ENCODE measurements around the gene GTF3C4. TPM values are rescaled to one million over a fixed set of nuclear protein-coding genes. Genes with fewer than 3 reads are reported as not detected.

GTF3C4 gene
- total and polyA plus RNA-seq, 2 experiments from 2014 or later, result 6.1 to 19.2 TPM

- Histone ChIP-seq H3K4me3 (no peak overlapping the region), H3K9me3 (ENCODE audit: low read depth) (no peaks in the 10 kb centered on the region), H3K4me1 (ENCODE audit: insufficient read depth) (no peaks in the 10 kb centered on the region), H3K27ac (no peak overlapping the region), H3K36me3 (replicated peaks; ENCODE audit: insufficient read depth, low read depth) (no peaks in the 10 kb centered on the region), H4K20me1 (ENCODE audit: insufficient read depth, poor library complexity, severe bottlenecking) (no peaks in the 10 kb centered on the region), H2AFZ (no peak overlapping the region), H3K4me2 (no peak overlapping the region), H3K9me2 (replicated peaks; ENCODE audit: insufficient read depth) (no peaks in the 10 kb centered on the region), H3K27me3 (no peaks in the 10 kb centered on the region), H3K79me2 (no peaks in the 10 kb centered on the region)
- WGBS (ENCODE audit: low lambda C conversion rate, missing lambda C conversion rate), result 87% methylated on average over 8 of the region's 8 CpGs
- no peak for DNase-seq (ENCODE audit: low spot score)
- no peak for TF ChIP-seq CTCF (IDR thresholded peaks at IDR 0.05; ENCODE audit: poor library complexity)
- no peak for TF ChIP-seq EZH2phosphoT487 (IDR thresholded peaks at IDR 0.05; ENCODE audit: low read depth, severe bottlenecking, unreplicated experiment)
- no peak for TF ChIP-seq EZH2 (IDR thresholded peaks at IDR 0.05; ENCODE audit: borderline replicate concordance)
These were observed 56.4 kb downstream of the GTF3C4 start for GRCh38 chr9:132726576-132727130.

GRCh38 chr9:132728071-132728470 is 57.8 kb downstream of the GTF3C4 start:
- no peaks in the 10 kb centered on the region for H3K4me1 ChIP-seq (ENCODE audit: insufficient read depth)
- no peaks in the 10 kb centered on the region for H3K27me3 ChIP-seq
- no peaks in the 10 kb centered on the region for H3K9me2 ChIP-seq (replicated peaks; ENCODE audit: insufficient read depth)
- no peaks in the 10 kb centered on the region for H4K20me1 ChIP-seq (ENCODE audit: insufficient read depth, poor library complexity, severe bottlenecking)
- H3K4me3 ChIP-seq, result no peak overlapping the region
- H3K4me2 ChIP-seq, result no peak overlapping the region
- H2AFZ ChIP-seq, result no peak overlapping the region
- H3K36me3 ChIP-seq (replicated peaks; ENCODE audit: insufficient read depth, low read depth), result no peaks in the 10 kb centered on the region
- no peak for TF ChIP-seq EZH2phosphoT487 (IDR thresholded peaks at IDR 0.05; ENCODE audit: low read depth, severe bottlenecking, unreplicated experiment)
- no peak for TF ChIP-seq EZH2 (IDR thresholded peaks at IDR 0.05; ENCODE audit: borderline replicate concordance)
- no peak for TF ChIP-seq CTCF (IDR thresholded peaks at IDR 0.05; ENCODE audit: poor library complexity)
- no peaks in the 10 kb centered on the region for H3K79me2 ChIP-seq
- 81% methylated on average over 5 of the region's 5 CpGs for WGBS (ENCODE audit: low lambda C conversion rate, missing lambda C conversion rate)
- no peak overlapping the region for H3K27ac ChIP-seq
- no peak for DNase-seq (ENCODE audit: low spot score)
- H3K9me3 ChIP-seq (ENCODE audit: low read depth), result no peaks in the 10 kb centered on the region

GRCh38 chr9:132728497-132728896 is 58.2 kb downstream of the GTF3C4 start:
- H3K9me3 ChIP-seq (ENCODE audit: low read depth), result no peaks in the 10 kb centered on the region
- H3K4me1 ChIP-seq (ENCODE audit: insufficient read depth), result no peaks in the 10 kb centered on the region
- H3K27ac ChIP-seq, result no peak overlapping the region
- H4K20me1 ChIP-seq (ENCODE audit: insufficient read depth, poor library complexity, severe bottlenecking), result no peaks in the 10 kb centered on the region
- no peaks in the 10 kb centered on the region for H3K27me3 ChIP-seq
- H3K79me2 ChIP-seq, result no peaks in the 10 kb centered on the region
- no peak overlapping the region for H3K4me2 ChIP-seq
- 80% methylated on average over 2 of the region's 2 CpGs for WGBS (ENCODE audit: low lambda C conversion rate, missing lambda C conversion rate)
- H3K4me3 ChIP-seq, result no peak overlapping the region
- no peak for DNase-seq (ENCODE audit: low spot score)
- no peak overlapping the region for H2AFZ ChIP-seq
- H3K36me3 ChIP-seq (replicated peaks; ENCODE audit: insufficient read depth, low read depth), result no peaks in the 10 kb centered on the region
- TF ChIP-seq EZH2phosphoT487 (IDR thresholded peaks at IDR 0.05; ENCODE audit: low read depth, severe bottlenecking, unreplicated experiment) (no peak), EZH2 (IDR thresholded peaks at IDR 0.05; ENCODE audit: borderline replicate concordance) (no peak), CTCF (IDR thresholded peaks at IDR 0.05; ENCODE audit: poor library complexity) (no peak)
- H3K9me2 ChIP-seq (replicated peaks; ENCODE audit: insufficient read depth), result no peaks in the 10 kb centered on the region

All from hepatocyte (in vitro differentiated cells).